Spleen (tissue), 11 donors: Measurements from ENCODE around the gene HSPB6. TPM values are rescaled to one million over a fixed set of nuclear protein-coding genes. Genes with fewer than 3 reads are reported as not detected.

ENCODE experiments used
- DNase-seq: peaks from one replicate; pipeline ENCODE4 v3.0.0-alpha.2; 2020
- H3K27ac ChIP-seq, 8 donors: fragments of 200-600 bp; sonication (generic) in 7 of 8; 1 replicate in 4 of 8; 2 replicates in 4 of 8; pipeline versions ENCODE4 v1.5.0 to v1.8.0; 2016 to 2021; ENCODE audit warnings: inconsistent platforms in 4 of 8, mild to moderate bottlenecking in 4 of 8, moderate library complexity in 1 of 8
- H3K27me3 ChIP-seq, 7 donors: fragments of 200-600 bp; sonication (generic) in 6 of 7; replicated peaks in 1 of 7; 1 replicate in 4 of 7; 2 replicates in 3 of 7; pipeline versions ENCODE4 v1.5.0 to v1.8.0; 2016 to 2021; ENCODE audit warnings: inconsistent platforms in 3 of 7, mild to moderate bottlenecking in 1 of 7
- H3K36me3 ChIP-seq, 6 donors: fragments of 200-600 bp; sonication (generic) in 5 of 6; 1 replicate in 4 of 6; 2 replicates in 2 of 6; pipeline versions ENCODE4 v1.5.0 to v1.8.0; 2016 to 2021; ENCODE audit warnings: inconsistent platforms in 2 of 6
- H3K4me1 ChIP-seq, 6 donors: fragments of 200-600 bp; sonication (generic) in 5 of 6; 1 replicate in 3 of 6; 2 replicates in 3 of 6; pipeline versions ENCODE4 v1.5.0 to v1.8.0; 2016 to 2021; ENCODE audit warnings: inconsistent platforms in 3 of 6
- H3K4me3 ChIP-seq, 8 donors: fragments of 200-600 bp; sonication (generic) in 7 of 8; 1 replicate in 4 of 8; 2 replicates in 4 of 8; pipeline versions ENCODE4 v1.5.0 to v1.8.0; 2016 to 2021; ENCODE audit warnings: inconsistent platforms in 4 of 8, mild to moderate bottlenecking in 4 of 8, moderate library complexity in 2 of 8
- H3K9me3 ChIP-seq, 8 donors: fragments of 200-600 bp; sonication (generic) in 7 of 8; 1 replicate in 4 of 8; 2 replicates in 4 of 8; pipeline versions ENCODE4 v1.5.0 to v1.8.0; 2016 to 2021; ENCODE audit warnings: inconsistent platforms in 4 of 8
- CTCF ChIP-seq, 11 experiments: fragments of 200-600 bp in 7 of 11; fragments of 450-650 bp in 4 of 11; sonication (generic) in 4 of 11; IDR thresholded peaks in 8 of 11; conservative IDR thresholded peaks in 3 of 11; 1 replicate in 7 of 11; 2 replicates in 4 of 11; pipeline versions ENCODE4 v1.4.0 to v1.8.0; 2016 to 2021; ENCODE audit warnings: antibody characterized with exemption in 11 of 11, inconsistent platforms in 4 of 11, mild to moderate bottlenecking in 1 of 11
- POLR2A ChIP-seq, 3 donors: fragments of 450-650 bp; IDR thresholded peaks; one replicate each; pipeline ENCODE4 v1.5.1; 2017; ENCODE audit warnings: antibody characterized with exemption in 3 of 3, mild to moderate bottlenecking in 1 of 3
- POLR2AphosphoS5 ChIP-seq, 3 donors: sonication (generic); formaldehyde crosslinking; IDR thresholded peaks; one replicate each; pipeline ENCODE4 v1.5.1; 2017; ENCODE audit warnings: antibody characterized with exemption in 3 of 3
- WGBS, 5 donors: extraction: QIAGEN DNeasy Blood & Tissue Kit in 3 of 5; methylation state at CpG; one replicate each; pipeline versions ENCODE4 v1.1.5 to v1.1.7; 2013 to 2018; 5-methylcytosine and 5-hydroxymethylcytosine counted together
- intact Hi-C: fragments of 100-400 bp; cut with DNase I; formaldehyde crosslinking; loops from one replicate; pipeline ENCODE4 v1.15.0; 2023; ENCODE audit warnings: low total_unique reads
- polyA plus RNA-seq, 3 donors: library from polyadenylated mRNA; stranded (reverse); fragments of 200-250 nt; gene quantifications; one replicate each; pipeline ENCODE4 v1.2.1, GENCODE V29; 2013
- total RNA-seq, 7 donors: library from RNA; depleted of rRNA in 3 of 7; stranded (reverse); fragments of >200 nt in 3 of 7; fragmentation: NEBNext Ultra II Directional in 4 of 7; extraction: Animal tissue kit (Norgen Biotek cat#: 25700) in 4 of 7; gene quantifications; one replicate each; pipeline versions ENCODE4 v1.1.0 to v1.2.1, GENCODE V29; 2016 to 2021
- donor health status: healthy with polysubstance abuse.
- donor health status: DM: no; HTN: no; CAD: no; lungs with moderate emphysema.
- donor health status: DM: no; HTN: no; CAD: no.
- donor health status: Bipolar disorder and iron deficiency.
- donor health status: healthy.
- donor health status: DM: no; HTN: no; CAD: no.
- donor health status: DM: yes; HTN: yes; CAD: no.

Gene HSPB6
- total and polyA plus RNA-seq, 10 donors = 2.1 to 11.0 (median 4.4) TPM

GRCh38 chr19:35714601-35715354 lies 42.1 kb downstream of the HSPB6 start:
- peaks cover 30 to 87% (median 71%) of the 10 kb centered on the region in 6 donors for H3K4me1 ChIP-seq
- intact Hi-C loops = loop anchor here (10.0 kb wide), 1 partner anchor 160 kb away; no protein-coding TSS in a partner anchor
- peak overlapping the region in 3 of 8 donors; percentile 2 to 87 (median 21) for H3K4me3 ChIP-seq
- no peak for DNase-seq
- H3K27ac ChIP-seq = peak overlapping the region in 4 of 8 donors; percentile 65 to 98 (median 96)
- no peaks in the 10 kb centered on the region for H3K27me3 ChIP-seq
- no peaks in the 10 kb centered on the region for H3K9me3 ChIP-seq
- no peak for TF ChIP-seq POLR2A (IDR thresholded peaks at IDR 0.05)
- TF ChIP-seq CTCF (IDR thresholded peaks at IDR 0.05 in 8 of 11, conservative IDR thresholded peaks at IDR 0.05 in 3 of 11) = peak in 2 of 11 experiments; percentile 5 to 9
- TF ChIP-seq POLR2AphosphoS5 (IDR thresholded peaks at IDR 0.05) = no peak
- peaks cover 0 to 5% (median 2%) of the 10 kb centered on the region in 6 donors for H3K36me3 ChIP-seq
- 64 to 80% (median 68%) methylated on average over 11 to 14 of the region's 14 CpGs for WGBS, 5 donors

GRCh38 chr19:35713904-35714495 lies 42.8 kb downstream of the HSPB6 start:
- Histone ChIP-seq H3K27me3 (no peaks in the 10 kb centered on the region), H3K4me3 (peak overlapping the region in 3 of 8 donors; percentile 21 to 87 (median 31)), H3K27ac (peak overlapping the region in 5 of 8 donors; percentile 22 to 97 (median 80)), H3K9me3 (no peaks in the 10 kb centered on the region), H3K4me1 (peaks cover 22 to 79% (median 63%) of the 10 kb centered on the region in 6 donors), H3K36me3 (no peaks in the 10 kb centered on the region)
- DNase-seq = no peak
- TF ChIP-seq POLR2AphosphoS5 (IDR thresholded peaks at IDR 0.05) = no peak
- no peak for TF ChIP-seq CTCF (IDR thresholded peaks at IDR 0.05 in 8 of 11, conservative IDR thresholded peaks at IDR 0.05 in 3 of 11)
- TF ChIP-seq POLR2A (IDR thresholded peaks at IDR 0.05) = no peak
- intact Hi-C loops = loop anchor here (10.0 kb wide), 1 partner anchor 159 kb away; no protein-coding TSS in a partner anchor
- 65 to 87% (median 74%) methylated on average over 12 of the region's 12 CpGs for WGBS, 5 donors

GRCh38 chr19:35713506-35713850 lies 43.4 kb downstream of the HSPB6 start:
- no peak for DNase-seq
- Histone ChIP-seq H3K9me3 (no peaks in the 10 kb centered on the region), H3K27ac (peak overlapping the region in 6 of 8 donors; percentile 21 to 97 (median 72)), H3K4me1 (peaks cover 17 to 74% (median 58%) of the 10 kb centered on the region in 6 donors), H3K36me3 (no peaks in the 10 kb centered on the region), H3K27me3 (no peaks in the 10 kb centered on the region), H3K4me3 (peak overlapping the region in 3 of 8 donors; percentile 21 to 87 (median 31))
- intact Hi-C loops = loop anchor here (10.0 kb wide), 1 partner anchor 159 kb away; no protein-coding TSS in a partner anchor
- TF ChIP-seq POLR2AphosphoS5 (IDR thresholded peaks at IDR 0.05) (peak in 1 of 3 donors; percentile 0), CTCF (IDR thresholded peaks at IDR 0.05 in 8 of 11, conservative IDR thresholded peaks at IDR 0.05 in 3 of 11) (no peak), POLR2A (IDR thresholded peaks at IDR 0.05) (no peak)
- 50 to 68% (median 62%) methylated on average over 2 of the region's 2 CpGs for WGBS, 5 donors
